ENCODE measurements around the gene CLDN16. TPM values are rescaled to one million over a fixed set of nuclear protein-coding genes. Genes with fewer than 3 reads are reported as not detected.

CLDN16 gene
- total RNA-seq, 1 donor from 2014 or later: 0.10 TPM

GRCh38 chr3:190456770-190457169, 68.8 kb downstream of the CLDN16 start:
- Mint-ChIP-seq H3K27me3 (no peaks in the 10 kb centered on the region), H3K4me3 (no peak overlapping the region)

DNA sequence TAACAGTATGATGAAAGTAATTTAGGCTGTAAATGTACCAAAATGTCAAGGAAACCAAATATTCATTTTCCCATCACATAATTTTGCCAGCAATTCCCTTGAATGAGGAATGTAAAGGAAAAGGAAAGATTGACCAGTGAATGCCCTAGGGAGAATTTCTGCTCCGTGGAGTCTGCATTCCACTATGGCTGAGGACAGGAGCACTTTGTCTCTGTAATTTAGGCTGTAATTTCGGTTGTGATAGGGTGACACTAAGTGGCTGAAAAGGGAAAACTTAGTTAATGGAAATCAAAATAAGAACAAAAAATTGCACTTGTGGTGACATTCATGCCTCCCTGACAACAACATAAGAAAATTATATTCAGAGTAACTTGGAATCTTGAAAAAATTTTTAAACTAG, 70.1 kb downstream of the CLDN16 start:
- Mint-ChIP-seq H3K9me3 (no peaks in the 10 kb centered on the region), H3K4me1 (ENCODE audit: unreplicated experiment) (no peaks in the 10 kb centered on the region), H3K4me3 (no peak overlapping the region), H3K27me3 (no peaks in the 10 kb centered on the region), H3K27ac (no peak overlapping the region), H3K36me3 (no peaks in the 10 kb centered on the region)
- DNase-seq (ENCODE audit: extremely low spot score, unreplicated experiment): no peak
- no peak for TF ChIP-seq CTCF (conservative IDR thresholded peaks at IDR 0.05)

More at GRCh38 chr3:190456770-190457169, 68.8 kb downstream of the CLDN16 start:
- no peak overlapping the region for H3K27ac Mint-ChIP-seq
- no peaks in the 10 kb centered on the region for H3K36me3 Mint-ChIP-seq
- no peak for DNase-seq (ENCODE audit: extremely low spot score, unreplicated experiment)
- no peaks in the 10 kb centered on the region for H3K4me1 Mint-ChIP-seq (ENCODE audit: unreplicated experiment)
- no peak for TF ChIP-seq CTCF (conservative IDR thresholded peaks at IDR 0.05)
- H3K9me3 Mint-ChIP-seq: no peaks in the 10 kb centered on the region

Other genes with a start within 250 kb of the CLDN16 start
- 9.7 and 11.9 TPM in 2 replicates for gene CLDN1, start 65.7 kb upstream of the CLDN16 start, total RNA-seq (ENCODE audit: low replicate concordance)
- gene TMEM207, start 61.7 kb downstream of the CLDN16 start, total RNA-seq (ENCODE audit: low replicate concordance): not detected in 2 replicates
- gene IL1RAP, start 125.9 kb downstream of the CLDN16 start, total RNA-seq (ENCODE audit: low replicate concordance): 8.2 and 14.8 TPM in 2 replicates